ENCODE measurements around the gene LHX1. TPM values are rescaled to one million over a fixed set of nuclear protein-coding genes. Genes with fewer than 3 reads are reported as not detected.
A peak's percentile ranks its signal among the peaks of the same experiment; 100 is the strongest.

LHX1 gene
- total and polyA plus RNA-seq, 4 donors, result not detected

DNA sequence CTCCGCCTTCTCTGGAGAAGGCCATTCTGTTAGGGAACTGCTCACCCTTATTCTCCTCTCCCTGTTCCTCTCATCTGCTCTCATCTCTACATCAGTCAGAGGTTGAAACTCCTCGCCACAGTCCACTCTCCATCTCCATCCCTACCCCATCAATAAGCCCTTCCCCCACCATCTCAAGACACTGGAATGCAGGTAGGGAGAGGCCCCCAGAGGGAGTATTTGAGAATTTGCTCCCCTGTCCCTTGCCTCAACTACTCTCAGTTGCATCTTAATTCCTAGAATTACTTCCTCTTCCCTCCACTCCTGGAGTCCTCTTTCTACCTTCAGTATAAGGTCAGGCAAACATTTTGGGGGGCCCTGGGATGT, 9.4 kb downstream of the LHX1 start:
- ATAC-seq (ENCODE audit: low FRiP score) (no peak), DNase-seq (no peak)
- H3K4me1 ChIP-seq (ENCODE audit: control insufficient read depth in 1 of 2, insufficient read depth in 2 of 2, low read length in 2 of 2), result peaks cover 0 to 3% of the 10 kb centered on the region in 2 donors
- WGBS, 2 donors, result 38 to 41% methylated on average over 2 of the region's 2 CpGs
- no peaks in the 10 kb centered on the region for H3K9me3 ChIP-seq (ENCODE audit: control insufficient read depth, low read length)
- H3K36me3 ChIP-seq (ENCODE audit: control insufficient read depth in 1 of 2, insufficient read depth in 2 of 2, low read length in 1 of 2), result no peaks in the 10 kb centered on the region
- H3K27me3 ChIP-seq (ENCODE audit: control insufficient read depth in 1 of 2, insufficient read depth in 2 of 2, low read length in 1 of 2), result peaks cover 0 to 2% of the 10 kb centered on the region in 2 donors
- no peak overlapping the region for H3K27ac ChIP-seq (ENCODE audit: low read depth in 1 of 2, low read length in 2 of 2)
- no peak overlapping the region for H3K4me3 ChIP-seq (ENCODE audit: low read length in 2 of 2)
- intact Hi-C loops (cut with DNase I), result loop anchor here in 1 of 2 donors (5.0 to 10.0 kb wide), 2 partner anchors 399 to 462 kb away; partner anchors contain the start of gene ZNHIT3

DNA sequence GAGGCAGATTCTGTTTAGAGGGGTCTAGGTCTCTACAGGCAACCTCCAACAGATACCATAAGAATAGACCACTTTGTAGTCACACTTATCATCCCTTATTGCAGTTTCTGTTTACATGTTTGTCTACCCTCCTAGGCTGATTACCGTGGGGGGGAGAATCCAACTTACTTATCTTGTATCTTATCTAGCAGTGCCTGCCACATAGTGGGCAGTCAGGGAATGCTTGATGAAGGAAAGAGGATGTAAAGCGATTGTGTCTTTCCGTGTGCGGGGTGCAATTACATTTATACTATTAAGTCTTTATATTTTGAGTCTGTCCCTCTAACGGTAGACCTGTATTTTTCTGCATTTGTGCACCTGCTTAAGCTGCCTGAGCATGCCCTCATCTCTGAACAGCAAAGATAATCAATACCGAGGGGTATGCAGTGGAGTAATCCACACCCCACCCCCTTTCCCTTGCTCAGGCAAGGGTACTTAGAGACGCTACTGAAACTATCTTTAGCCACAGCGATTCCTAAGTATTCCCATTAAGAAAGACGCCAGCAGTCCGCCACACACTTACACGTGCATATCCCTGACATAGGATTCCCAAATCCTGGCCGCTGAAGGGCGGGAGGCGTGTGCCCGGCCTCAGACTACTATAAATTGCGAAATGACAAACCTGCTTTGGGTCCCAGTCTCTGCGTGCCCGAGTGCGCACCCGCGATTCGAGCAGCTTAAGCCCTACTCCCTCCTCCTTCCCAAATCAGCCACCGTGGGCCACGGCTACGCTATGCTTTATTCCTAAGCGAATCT, 10.8 kb downstream of the LHX1 start:
- ATAC-seq (ENCODE audit: low FRiP score) (peak; percentile 82), DNase-seq (no peak)
- 1 to 2% methylated on average over 26 of the region's 26 CpGs for WGBS, 2 donors
- Histone ChIP-seq H3K9me3 (ENCODE audit: control insufficient read depth, low read length) (no peaks in the 10 kb centered on the region), H3K27ac (ENCODE audit: low read depth in 1 of 2, low read length in 2 of 2) (peak overlapping the region in 1 of 2 donors; percentile 15), H3K4me1 (ENCODE audit: control insufficient read depth in 1 of 2, insufficient read depth in 2 of 2, low read length in 2 of 2) (peaks cover 0 to 3% of the 10 kb centered on the region in 2 donors), H3K4me3 (ENCODE audit: low read length in 2 of 2) (peak overlapping the region in 1 of 2 donors; percentile 32), H3K27me3 (ENCODE audit: control insufficient read depth in 1 of 2, insufficient read depth in 2 of 2, low read length in 1 of 2) (peaks cover 0 to 2% of the 10 kb centered on the region in 2 donors), H3K36me3 (ENCODE audit: control insufficient read depth in 1 of 2, insufficient read depth in 2 of 2, low read length in 1 of 2) (peaks cover 1 to 3% of the 10 kb centered on the region in 2 donors)
- intact Hi-C loops (cut with DNase I), result loop anchor here in 1 of 2 donors (5.0 to 10.0 kb wide), 2 partner anchors 401 to 463 kb away; partner anchors contain the start of gene ZNHIT3

DNA sequence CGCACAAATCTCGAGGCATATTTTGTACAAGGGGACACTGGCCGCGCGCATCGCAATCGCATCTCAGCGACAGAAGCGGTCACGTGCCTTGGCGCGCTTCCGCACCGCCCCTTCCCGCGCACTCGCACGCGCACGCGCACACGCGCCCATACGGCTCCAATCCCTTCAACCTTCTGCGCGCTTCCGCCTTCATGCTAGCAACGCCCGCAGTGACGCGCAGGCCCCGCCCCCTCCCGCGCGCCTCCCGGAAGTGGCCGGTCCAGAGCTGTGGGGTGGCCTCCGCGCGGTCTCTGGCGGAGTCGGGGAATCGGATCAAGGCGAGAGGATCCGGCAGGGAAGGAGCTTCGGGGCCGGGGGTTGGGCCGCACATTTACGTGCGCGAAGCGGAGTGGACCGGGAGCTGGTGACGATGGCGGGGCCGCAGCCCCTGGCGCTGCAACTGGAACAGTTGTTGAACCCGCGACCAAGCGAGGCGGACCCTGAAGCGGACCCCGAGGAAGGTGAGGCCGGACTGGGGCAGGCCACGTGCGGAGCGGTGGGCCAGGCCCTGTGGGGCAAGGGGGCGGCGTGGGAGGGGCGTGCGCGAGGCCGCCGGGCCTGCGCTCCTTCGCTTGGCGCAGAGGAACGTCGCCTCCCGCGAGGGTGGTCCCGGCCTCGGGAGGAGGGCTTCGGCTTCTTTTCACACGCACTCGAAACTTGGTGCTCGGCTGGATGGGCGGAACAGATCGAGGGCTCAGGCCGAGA, 11.6 kb downstream of the LHX1 start, which contains the start of gene AATF:
AATF (plus strand) TSS at position 238 of the 744 bp plus-strand sequence; CDS start at position 410, 172 bp downstream.
- peak; percentile 98 to 99 for DNase-seq
- ATAC-seq (ENCODE audit: low FRiP score), result peak; percentile 99
- intact Hi-C loops (cut with DNase I), result loop anchor here in 1 of 2 donors (5.0 to 10.0 kb wide), 2 partner anchors 402 to 464 kb away; partner anchors contain the start of gene ZNHIT3
- H3K4me1 ChIP-seq (ENCODE audit: control insufficient read depth in 1 of 2, insufficient read depth in 2 of 2, low read length in 2 of 2), result peaks cover 0 to 3% of the 10 kb centered on the region in 2 donors
- peak within 1 kb of the TSS; percentile 35 to 71 for H3K4me3 ChIP-seq (ENCODE audit: low read length in 2 of 2)
- 0% methylated on average over 86 to 90 of the region's 90 CpGs for WGBS, 2 donors
- peak within 1 kb of the TSS; percentile 16 to 72 for H3K27ac ChIP-seq (ENCODE audit: low read depth in 1 of 2, low read length in 2 of 2)
- H3K27me3 ChIP-seq (ENCODE audit: control insufficient read depth in 1 of 2, insufficient read depth in 2 of 2, low read length in 1 of 2), result peaks cover 0 to 2% of the 10 kb centered on the region in 2 donors
- no peaks in the 10 kb centered on the region for H3K9me3 ChIP-seq (ENCODE audit: control insufficient read depth, low read length)
- H3K36me3 ChIP-seq (ENCODE audit: control insufficient read depth in 1 of 2, insufficient read depth in 2 of 2, low read length in 1 of 2), result peaks cover 3 to 8% of the 10 kb centered on the region in 2 donors

DNA sequence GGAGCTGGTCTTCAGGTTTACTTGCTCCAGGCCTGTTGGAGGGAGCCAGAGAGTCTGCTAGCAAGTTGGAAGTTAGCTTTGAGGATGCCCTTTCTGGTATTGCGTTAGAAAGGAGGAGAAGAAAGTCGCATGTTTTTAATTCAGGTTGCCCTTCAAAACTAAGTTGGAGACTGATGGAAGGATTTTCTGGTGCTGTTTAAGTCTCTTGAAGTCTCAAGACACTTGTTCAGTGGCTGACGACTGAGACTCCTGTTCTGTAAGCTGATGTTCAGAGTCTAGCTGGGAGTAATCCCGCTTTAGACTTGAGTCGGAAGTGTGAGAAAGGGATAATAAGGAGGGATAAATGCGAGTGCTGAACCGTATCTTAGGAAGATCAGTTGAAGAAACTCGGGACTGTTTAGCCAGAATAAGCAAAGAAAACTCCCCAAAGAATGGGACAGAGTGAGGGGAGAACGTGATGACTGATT, 12.2 kb downstream of the LHX1 start:
- Histone ChIP-seq H3K27ac (ENCODE audit: low read depth in 1 of 2, low read length in 2 of 2) (peak overlapping the region in 1 of 2 donors; percentile 72), H3K9me3 (ENCODE audit: control insufficient read depth, low read length) (no peaks in the 10 kb centered on the region), H3K4me1 (ENCODE audit: control insufficient read depth in 1 of 2, insufficient read depth in 2 of 2, low read length in 2 of 2) (peaks cover 0 to 3% of the 10 kb centered on the region in 2 donors), H3K4me3 (ENCODE audit: low read length in 2 of 2) (peak overlapping the region; percentile 35 to 71), H3K36me3 (ENCODE audit: control insufficient read depth in 1 of 2, insufficient read depth in 2 of 2, low read length in 1 of 2) (peaks cover 3 to 9% of the 10 kb centered on the region in 2 donors), H3K27me3 (ENCODE audit: control insufficient read depth in 1 of 2, insufficient read depth in 2 of 2, low read length in 1 of 2) (peaks cover 0 to 2% of the 10 kb centered on the region in 2 donors)
- intact Hi-C loops (cut with DNase I), result loop anchor here in 1 of 2 donors (5.0 to 10.0 kb wide), 2 partner anchors 402 to 465 kb away; partner anchors contain the start of gene ZNHIT3
- no peak for DNase-seq
- peak; percentile 9 for ATAC-seq (ENCODE audit: low FRiP score)
- WGBS, 2 donors, result 3 to 6% methylated on average over 9 of the region's 9 CpGs

GRCh38 chr17:36950027-36950426, 12.8 kb downstream of the LHX1 start:
- intact Hi-C loops (cut with DNase I), result loop anchor here in 1 of 2 donors (10.0 kb wide), 1 partner anchor 405 kb away; the partner anchor contains the start of gene GGNBP2
- DNase-seq, result no peak
- no peaks in the 10 kb centered on the region for H3K9me3 ChIP-seq (ENCODE audit: control insufficient read depth, low read length)
- H3K36me3 ChIP-seq (ENCODE audit: control insufficient read depth in 1 of 2, insufficient read depth in 2 of 2, low read length in 1 of 2), result peaks cover 3 to 11% of the 10 kb centered on the region in 2 donors
- peaks cover 0 to 3% of the 10 kb centered on the region in 2 donors for H3K4me1 ChIP-seq (ENCODE audit: control insufficient read depth in 1 of 2, insufficient read depth in 2 of 2, low read length in 2 of 2)
- no peak overlapping the region for H3K27ac ChIP-seq (ENCODE audit: low read depth in 1 of 2, low read length in 2 of 2)
- peaks cover 0 to 2% of the 10 kb centered on the region in 2 donors for H3K27me3 ChIP-seq (ENCODE audit: control insufficient read depth in 1 of 2, insufficient read depth in 2 of 2, low read length in 1 of 2)
- no peak for ATAC-seq (ENCODE audit: low FRiP score)
- 53 to 59% methylated on average over 8 of the region's 8 CpGs for WGBS, 2 donors
- peak overlapping the region; percentile 35 to 71 for H3K4me3 ChIP-seq (ENCODE audit: low read length in 2 of 2)

DNA sequence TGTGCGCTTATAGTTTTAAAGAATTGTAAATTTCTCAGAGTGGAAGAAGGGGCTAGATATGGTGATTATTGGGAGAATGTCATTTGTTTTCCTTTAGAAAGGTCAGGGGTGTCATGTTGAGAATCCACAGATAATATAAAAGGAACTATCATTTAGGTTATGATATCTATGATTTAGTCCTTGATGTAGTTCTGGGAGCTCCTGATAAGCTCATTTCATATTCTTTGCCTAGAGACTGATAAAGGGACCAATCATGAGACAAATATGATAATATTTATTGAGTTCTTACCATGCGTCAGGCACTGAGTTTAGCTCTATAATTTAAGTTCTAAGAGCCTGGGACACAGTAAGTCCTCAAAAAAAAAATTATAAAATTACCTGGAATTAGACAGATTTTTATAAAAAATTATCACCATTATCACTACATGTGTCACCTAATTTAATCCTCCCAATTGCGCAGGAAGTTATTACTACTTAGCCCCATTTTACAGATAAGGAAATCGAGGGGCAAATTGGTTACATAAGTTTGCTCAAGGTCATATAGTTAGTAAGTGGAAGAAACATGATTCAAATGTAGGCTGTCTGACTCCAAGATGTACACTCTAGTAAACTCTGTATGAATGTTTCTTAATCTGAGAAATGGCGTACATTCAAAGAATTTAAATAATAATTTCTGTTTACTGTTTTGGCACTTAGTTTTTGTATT, 14.0 kb downstream of the LHX1 start:
- DNase-seq (no peak), ATAC-seq (ENCODE audit: low FRiP score) (no peak)
- intact Hi-C loops (cut with DNase I), result loop anchor here in 1 of 2 donors (10.0 kb wide), 1 partner anchor 406 kb away; the partner anchor contains the start of gene GGNBP2
- H3K36me3 ChIP-seq (ENCODE audit: control insufficient read depth in 1 of 2, insufficient read depth in 2 of 2, low read length in 1 of 2), result peaks cover 3 to 17% of the 10 kb centered on the region in 2 donors
- H3K9me3 ChIP-seq (ENCODE audit: control insufficient read depth, low read length), result no peaks in the 10 kb centered on the region
- H3K4me1 ChIP-seq (ENCODE audit: control insufficient read depth in 1 of 2, insufficient read depth in 2 of 2, low read length in 2 of 2), result peaks cover 0 to 3% of the 10 kb centered on the region in 2 donors
- H3K27ac ChIP-seq (ENCODE audit: low read depth in 1 of 2, low read length in 2 of 2), result no peak overlapping the region
- H3K27me3 ChIP-seq (ENCODE audit: control insufficient read depth in 1 of 2, insufficient read depth in 2 of 2, low read length in 1 of 2), result no peaks in the 10 kb centered on the region
- H3K4me3 ChIP-seq (ENCODE audit: low read length in 2 of 2), result no peak overlapping the region
- 91 to 96% methylated on average over 5 of the region's 5 CpGs for WGBS, 2 donors

DNA sequence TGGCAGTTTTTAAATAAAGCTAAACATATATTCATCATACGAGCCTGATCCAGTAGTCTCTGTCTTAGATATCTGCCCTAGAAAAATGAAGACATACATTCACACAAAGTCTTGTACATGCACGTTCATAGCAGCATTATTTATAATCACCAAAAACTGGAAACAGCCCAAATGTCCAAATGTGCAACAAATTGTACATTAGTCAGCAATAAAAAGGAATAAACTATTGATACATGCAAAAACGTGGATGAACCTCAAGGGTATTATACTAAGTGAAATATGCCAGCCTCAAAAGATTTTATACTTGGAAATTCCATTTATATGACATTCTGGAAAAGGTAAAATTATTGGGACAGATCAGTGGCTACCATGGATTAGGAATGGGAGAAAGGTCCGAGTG, 34.2 kb downstream of the LHX1 start:
- Histone ChIP-seq H3K9me3 (ENCODE audit: control insufficient read depth, low read length) (no peaks in the 10 kb centered on the region), H3K36me3 (ENCODE audit: control insufficient read depth in 1 of 2, insufficient read depth in 2 of 2, low read length in 1 of 2) (peaks cover 0 to 1% of the 10 kb centered on the region in 2 donors), H3K27me3 (ENCODE audit: control insufficient read depth in 1 of 2, insufficient read depth in 2 of 2, low read length in 1 of 2) (no peaks in the 10 kb centered on the region), H3K27ac (ENCODE audit: low read depth in 1 of 2, low read length in 2 of 2) (no peak overlapping the region), H3K4me1 (ENCODE audit: control insufficient read depth in 1 of 2, insufficient read depth in 2 of 2, low read length in 2 of 2) (no peaks in the 10 kb centered on the region), H3K4me3 (ENCODE audit: low read length in 2 of 2) (no peak overlapping the region)
- DNase-seq, result no peak
- intact Hi-C loops (cut with DNase I), result no loop called here
- 80 to 85% methylated on average over 4 of the region's 4 CpGs for WGBS, 2 donors
- ATAC-seq (ENCODE audit: low FRiP score), result no peak

DNA sequence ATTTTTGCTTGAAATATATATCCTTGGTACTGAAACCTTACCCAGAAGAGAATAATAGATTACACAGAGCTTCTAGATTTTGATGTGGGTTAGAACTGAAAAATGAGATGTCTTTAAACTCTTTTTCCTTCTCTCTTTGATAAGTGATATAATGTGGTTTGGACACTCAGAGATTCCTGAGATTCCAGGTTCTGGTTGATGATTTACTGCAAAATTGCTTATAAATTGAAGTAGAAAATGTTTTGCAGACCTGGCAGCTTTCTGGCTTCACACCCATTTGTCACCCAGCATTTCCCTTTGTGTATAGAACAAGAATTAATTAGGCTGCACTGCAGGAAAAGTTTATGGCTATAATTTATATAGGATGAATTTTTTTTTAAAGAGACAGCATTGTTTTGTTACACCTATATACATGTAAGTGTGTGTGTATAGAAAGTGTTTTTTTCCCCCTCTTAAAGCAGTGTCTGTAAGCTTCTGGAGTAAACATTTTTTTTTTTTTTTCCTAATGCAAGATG, 35.0 kb downstream of the LHX1 start:
- H3K27me3 ChIP-seq (ENCODE audit: control insufficient read depth in 1 of 2, insufficient read depth in 2 of 2, low read length in 1 of 2), result no peaks in the 10 kb centered on the region
- intact Hi-C loops (cut with DNase I), result no loop called here
- H3K4me3 ChIP-seq (ENCODE audit: low read length in 2 of 2), result no peak overlapping the region
- H3K9me3 ChIP-seq (ENCODE audit: control insufficient read depth, low read length), result no peaks in the 10 kb centered on the region
- H3K27ac ChIP-seq (ENCODE audit: low read depth in 1 of 2, low read length in 2 of 2), result no peak overlapping the region
- H3K36me3 ChIP-seq (ENCODE audit: control insufficient read depth in 1 of 2, insufficient read depth in 2 of 2, low read length in 1 of 2), result peaks cover 0 to 1% of the 10 kb centered on the region in 2 donors
- no peak for ATAC-seq (ENCODE audit: low FRiP score)
- H3K4me1 ChIP-seq (ENCODE audit: control insufficient read depth in 1 of 2, insufficient read depth in 2 of 2, low read length in 2 of 2), result no peaks in the 10 kb centered on the region
- DNase-seq, result no peak
